GM23248 (cell line): ENCODE results near the gene MOV10. TPM values are rescaled to one million over a fixed set of nuclear protein-coding genes. Genes with fewer than 3 reads are reported as not detected.

ENCODE experiments used
- DNase-seq: peaks from one replicate; pipeline ENCODE4 v3.0.0-alpha.2; 2015
- H2AFZ ChIP-seq: fragments of 200-600 bp; sonication (generic); 2 replicates; pipeline ENCODE4 v1.6.1; 2016; ENCODE audit warnings: antibody characterized with exemption
- H3F3A ChIP-seq: fragments of 200-600 bp; sonication (generic); 2 replicates; pipeline ENCODE4 v1.6.1; 2016; ENCODE audit warnings: mild to moderate bottlenecking, antibody characterized with exemption, mixed run types; ENCODE audit not compliant: insufficient read depth
- H3K27ac ChIP-seq: fragments of 200-600 bp; sonication (generic); 2 replicates; pipeline ENCODE4 v1.5.1; 2016; ENCODE audit warnings: mild to moderate bottlenecking
- H3K27me3 ChIP-seq: fragments of 200-600 bp; sonication (generic); replicated peaks from 2 replicates; pipeline ENCODE4 v1.6.1; 2016; ENCODE audit warnings: mild to moderate bottlenecking; ENCODE audit not compliant: insufficient read depth
- H3K36me3 ChIP-seq: fragments of 200-600 bp; sonication (generic); 2 replicates; pipeline ENCODE4 v1.6.1; 2016; ENCODE audit warnings: low read depth, mild to moderate bottlenecking
- H3K4me1 ChIP-seq: fragments of 200-600 bp; sonication (generic); 2 replicates; pipeline ENCODE4 v1.6.1; 2016; ENCODE audit warnings: mild to moderate bottlenecking; ENCODE audit not compliant: insufficient read depth
- H3K4me2 ChIP-seq: fragments of 200-600 bp; sonication (generic); one replicate; pipeline ENCODE4 v1.6.1; 2016; ENCODE audit warnings: mild to moderate bottlenecking; ENCODE audit not compliant: unreplicated experiment
- H3K4me3 ChIP-seq: fragments of 200-600 bp; sonication (generic); 2 replicates; pipeline ENCODE4 v1.5.1; 2016; ENCODE audit warnings: mild to moderate bottlenecking
- H3K79me2 ChIP-seq: fragments of 200-600 bp; sonication (generic); 2 replicates; pipeline ENCODE4 v1.6.1; 2016; ENCODE audit warnings: mild to moderate bottlenecking; ENCODE audit not compliant: insufficient read depth
- H3K9ac ChIP-seq: fragments of 200-600 bp; sonication (generic); 2 replicates; pipeline ENCODE4 v1.6.1; 2016; ENCODE audit warnings: mild to moderate bottlenecking
- H3K9me2 ChIP-seq: fragments of 200-600 bp; sonication (generic); 2 replicates; pipeline ENCODE4 v1.6.1; 2016; ENCODE audit warnings: mixed run types, mild to moderate bottlenecking, moderate library complexity; ENCODE audit not compliant: insufficient read depth
- H3K9me3 ChIP-seq: fragments of 200-600 bp; sonication (generic); one replicate; pipeline ENCODE4 v1.6.1; 2017; ENCODE audit warnings: low read depth
- H4K20me1 ChIP-seq: fragments of 200-600 bp; sonication (generic); 2 replicates; pipeline ENCODE4 v1.6.0; 2016; ENCODE audit not compliant: insufficient read depth
- EZH2 ChIP-seq: fragments of 200-600 bp; sonication (generic); IDR thresholded peaks from 2 replicates; pipeline ENCODE4 v1.6.1; 2018; ENCODE audit warnings: antibody characterized with exemption, mild to moderate bottlenecking; ENCODE audit not compliant: insufficient read depth, poor library complexity, severe bottlenecking
- EZH2phosphoT487 ChIP-seq: fragments of 200-600 bp; sonication (generic); IDR thresholded peaks from 2 replicates; pipeline ENCODE4 v1.6.1; 2018; ENCODE audit warnings: antibody characterized with exemption, moderate library complexity, mild to moderate bottlenecking, low read depth; ENCODE audit not compliant: insufficient read depth
- WGBS, 2 experiments: methylation state at CpG; one replicate each; pipeline ENCODE4 v1.1.6; 2015 to 2017; ENCODE audit warnings: low lambda C conversion rate in 2 of 2, low coverage in 1 of 2; ENCODE audit errors: missing lambda C conversion rate in 2 of 2; 5-methylcytosine and 5-hydroxymethylcytosine counted together
- in situ Hi-C: fragments of 300-500 bp; cut with MboI; formaldehyde crosslinking; loops from 2 replicates; pipeline ENCODE4 v1.15.0; 2020
- polyA plus RNA-seq: library from polyadenylated mRNA; unstranded; fragments of >200 nt; fragmentation: Nextera tagmentation; extraction: Ambion mirVana; gene quantifications from 2 replicates; pipeline ENCODE4 v1.2.1, GENCODE V29; 2016
- total RNA-seq: library from RNA; depleted of rRNA; stranded (reverse); fragments of >200 nt; shearing (Covaris generic); gene quantifications from 2 replicates; pipeline ENCODE4 v1.2.3, GENCODE V29; 2014

MOV10 gene
- total and polyA plus RNA-seq, 2 experiments from 2014 or later = 16.5 to 29.1 TPM

- Histone ChIP-seq H3K9me3 (no peaks in the 10 kb centered on the region), H3K79me2 (0 out of 2 replicates have a peak, but pooled peaks cover 6% of the 10 kb centered on the region), H3K9ac (no peak overlapping the region), H4K20me1 (no peaks in the 10 kb centered on the region), H3K36me3 (no peaks in the 10 kb centered on the region; the same call in 1 of the 2 replicates), H3K27me3 (no peaks in the 10 kb centered on the region), H3F3A (peaks cover 12% of the 10 kb centered on the region), H3K4me1 (peaks cover 5% of the 10 kb centered on the region), H3K9me2 (no peaks in the 10 kb centered on the region), H2AFZ (no peak overlapping the region), H3K4me2 (no peak overlapping the region), H3K4me3 (no peak overlapping the region), H3K27ac (no peak overlapping the region)
- WGBS, 2 experiments = 90 to 91% methylated on average over 9 of the region's 9 CpGs
- in situ Hi-C loops = no loop called here
- no peak for DNase-seq
- TF ChIP-seq EZH2 (no peak), EZH2phosphoT487 (no peak)
Observed at GRCh38 chr1:112689196-112689841, 14.9 kb downstream of the MOV10 start.

- Histone ChIP-seq H3K4me1 (peaks cover 5% of the 10 kb centered on the region), H3K79me2 (0 out of 2 replicates have a peak, but pooled peaks cover 4% of the 10 kb centered on the region), H2AFZ (no peak overlapping the region), H3K4me2 (no peak overlapping the region), H3K27me3 (no peaks in the 10 kb centered on the region), H3K4me3 (no peak overlapping the region), H3K9ac (no peak overlapping the region), H3K36me3 (no peaks in the 10 kb centered on the region; the same call in 1 of the 2 replicates), H3K9me3 (no peaks in the 10 kb centered on the region), H3K9me2 (no peaks in the 10 kb centered on the region), H4K20me1 (no peaks in the 10 kb centered on the region), H3F3A (peaks cover 12% of the 10 kb centered on the region), H3K27ac (no peak overlapping the region)
- in situ Hi-C loops = no loop called here
- 91 to 94% methylated on average over 11 of the region's 11 CpGs for WGBS, 2 experiments
- no peak for DNase-seq
- TF ChIP-seq EZH2phosphoT487 (no peak), EZH2 (no peak)
Observed at GRCh38 chr1:112689842-112690237, 15.4 kb downstream of the MOV10 start.

GRCh38 chr1:112692681-112693080 lies 18.2 kb downstream of the MOV10 start:
- Histone ChIP-seq H3K9me2 (no peaks in the 10 kb centered on the region), H3F3A (peaks cover 16% of the 10 kb centered on the region), H3K27me3 (no peaks in the 10 kb centered on the region), H3K4me3 (no peak overlapping the region), H3K9me3 (no peaks in the 10 kb centered on the region), H2AFZ (no peak overlapping the region), H3K4me2 (no peak overlapping the region), H3K4me1 (peaks cover 5% of the 10 kb centered on the region), H3K27ac (no peak overlapping the region), H3K36me3 (no peaks in the 10 kb centered on the region; the same call in 1 of the 2 replicates), H3K79me2 (no peaks in the 10 kb centered on the region), H4K20me1 (no peaks in the 10 kb centered on the region), H3K9ac (no peak overlapping the region)
- DNase-seq = no peak
- WGBS, 2 experiments = 93 to 97% methylated on average over 5 of the region's 5 CpGs
- no peak for TF ChIP-seq EZH2phosphoT487
- TF ChIP-seq EZH2 = no peak
- in situ Hi-C loops = no loop called here

GRCh38 chr1:112693821-112694220 lies 19.4 kb downstream of the MOV10 start:
- Histone ChIP-seq H3K36me3 (no peaks in the 10 kb centered on the region; the same call in 1 of the 2 replicates), H3K27ac (no peak overlapping the region), H3K4me3 (no peak overlapping the region), H4K20me1 (no peaks in the 10 kb centered on the region), H3K9me2 (no peaks in the 10 kb centered on the region), H2AFZ (no peak overlapping the region), H3K79me2 (no peaks in the 10 kb centered on the region), H3K27me3 (no peaks in the 10 kb centered on the region), H3K9ac (no peak overlapping the region), H3K9me3 (no peaks in the 10 kb centered on the region), H3K4me1 (peaks cover 5% of the 10 kb centered on the region), H3F3A (peaks cover 16% of the 10 kb centered on the region), H3K4me2 (no peak overlapping the region)
- no peak for TF ChIP-seq EZH2phosphoT487
- TF ChIP-seq EZH2 = no peak
- in situ Hi-C loops = no loop called here
- WGBS, 2 experiments = 89 to 91% methylated on average over 6 of the region's 6 CpGs
- no peak for DNase-seq
